HG02798 (cell line): ENCODE measurements around the gene CD2.

Experiments used
- ATAC-seq: cut with Tn5 transposase; IDR thresholded peaks from one replicate; pipeline ENCODE4 v1.9.1; 2021; ENCODE audit warnings: mild to moderate bottlenecking; ENCODE audit not compliant: unreplicated experiment, poor library complexity

CD2 gene

DNA sequence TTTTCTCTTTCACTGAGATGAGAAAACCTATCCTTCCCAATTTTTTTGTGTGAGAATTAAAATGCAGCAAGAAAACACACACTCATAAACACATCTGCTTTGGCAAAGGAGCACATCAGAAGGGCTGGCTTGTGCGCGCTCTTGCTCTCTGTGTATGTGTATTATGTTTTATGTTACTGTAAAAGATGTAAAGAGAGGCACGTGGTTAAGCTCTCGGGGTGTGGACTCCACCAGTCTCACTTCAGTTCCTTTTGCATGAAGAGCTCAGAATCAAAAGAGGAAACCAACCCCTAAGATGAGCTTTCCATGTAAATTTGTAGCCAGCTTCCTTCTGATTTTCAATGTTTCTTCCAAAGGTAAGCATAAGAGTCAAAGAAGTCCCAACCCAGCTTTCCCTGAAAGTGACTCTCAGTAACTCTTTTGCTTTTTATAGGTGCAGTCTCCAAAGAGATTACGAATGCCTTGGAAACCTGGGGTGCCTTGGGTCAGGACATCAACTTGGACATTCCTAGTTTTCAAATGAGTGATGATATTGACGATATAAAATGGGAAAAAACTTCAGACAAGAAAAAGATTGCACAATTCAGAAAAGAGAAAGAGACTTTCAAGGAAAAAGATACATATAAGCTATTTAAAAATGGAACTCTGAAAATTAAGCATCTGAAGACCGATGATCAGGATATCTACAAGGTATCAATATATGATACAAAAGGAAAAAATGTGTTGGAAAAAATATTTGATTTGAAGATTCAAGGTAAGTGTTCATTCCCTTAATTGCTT lies at the start of gene CD2:
CD2 (plus strand) TSS at position 233 of the 780 bp plus-strand sequence; CDS start at position 296, 63 bp downstream.
- ATAC-seq, result no peak

- no peak for ATAC-seq
These were observed 48.1 kb upstream of the CD2 start for GRCh38 chr1:116706123-116706522.

DNA sequence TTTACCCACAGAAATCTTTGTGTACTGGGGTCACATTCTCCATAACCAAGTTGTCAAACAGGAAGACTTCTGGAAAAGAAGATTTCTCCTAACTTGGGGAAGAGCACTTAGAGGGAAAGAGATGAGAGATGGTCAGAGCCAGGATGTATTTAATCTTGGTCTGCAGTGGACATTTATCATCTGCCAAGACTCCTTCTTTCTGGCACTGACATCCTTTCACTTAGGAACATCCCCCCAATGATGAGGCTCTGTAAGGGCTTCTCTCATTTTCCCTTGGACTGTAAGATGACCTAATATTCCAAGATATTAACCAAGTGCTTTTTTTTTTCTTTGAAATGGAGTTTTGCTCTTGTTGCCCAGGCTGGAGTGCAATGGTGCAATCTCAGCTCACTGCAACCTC lies 47.4 kb upstream of the CD2 start:
- no peak for ATAC-seq

- ATAC-seq, result no peak
These were observed 45.9 kb upstream of the CD2 start for GRCh38 chr1:116708255-116708900.

GRCh38 chr1:116709666-116710167 lies 44.5 kb upstream of the CD2 start:
- ATAC-seq, result no peak

DNA sequence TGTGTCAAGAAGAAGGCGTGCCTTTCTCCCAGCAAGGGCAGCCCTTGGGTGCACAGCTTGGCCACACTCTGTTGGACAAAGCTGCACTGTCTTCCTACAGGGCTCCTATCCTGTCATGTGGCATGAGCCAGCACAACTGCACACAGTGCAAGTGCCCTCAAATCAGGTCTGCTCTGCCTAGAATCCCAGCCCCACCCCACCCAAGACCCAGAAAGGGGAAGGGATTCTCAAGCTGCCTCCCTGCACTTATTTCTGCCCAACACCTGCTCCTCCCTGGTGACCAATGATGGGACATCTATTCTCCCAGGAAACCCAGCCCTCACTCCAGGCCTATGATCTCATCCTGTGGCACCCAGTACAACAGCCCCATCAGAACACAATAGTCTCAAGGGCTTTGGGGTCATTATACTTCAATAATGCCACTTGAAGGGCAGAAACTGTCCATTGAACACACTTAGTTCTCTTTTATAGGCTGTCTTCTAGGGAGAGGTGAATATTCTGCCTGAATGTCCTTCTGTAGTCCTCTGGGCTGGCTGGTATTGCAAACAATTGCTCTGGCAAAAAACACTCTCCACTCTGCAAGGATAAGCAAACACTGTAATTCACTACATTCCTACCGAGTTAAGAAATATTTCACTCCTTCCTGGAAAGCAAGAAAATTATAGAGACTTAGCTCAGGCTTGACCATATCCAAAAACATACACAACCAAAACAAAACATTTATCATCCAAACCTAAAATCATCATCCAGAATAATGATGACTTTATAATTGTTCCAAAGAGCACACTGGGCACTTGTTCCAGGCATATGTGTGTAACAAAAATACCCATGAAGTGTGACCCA lies 43.6 kb upstream of the CD2 start:
- no peak for ATAC-seq

DNA sequence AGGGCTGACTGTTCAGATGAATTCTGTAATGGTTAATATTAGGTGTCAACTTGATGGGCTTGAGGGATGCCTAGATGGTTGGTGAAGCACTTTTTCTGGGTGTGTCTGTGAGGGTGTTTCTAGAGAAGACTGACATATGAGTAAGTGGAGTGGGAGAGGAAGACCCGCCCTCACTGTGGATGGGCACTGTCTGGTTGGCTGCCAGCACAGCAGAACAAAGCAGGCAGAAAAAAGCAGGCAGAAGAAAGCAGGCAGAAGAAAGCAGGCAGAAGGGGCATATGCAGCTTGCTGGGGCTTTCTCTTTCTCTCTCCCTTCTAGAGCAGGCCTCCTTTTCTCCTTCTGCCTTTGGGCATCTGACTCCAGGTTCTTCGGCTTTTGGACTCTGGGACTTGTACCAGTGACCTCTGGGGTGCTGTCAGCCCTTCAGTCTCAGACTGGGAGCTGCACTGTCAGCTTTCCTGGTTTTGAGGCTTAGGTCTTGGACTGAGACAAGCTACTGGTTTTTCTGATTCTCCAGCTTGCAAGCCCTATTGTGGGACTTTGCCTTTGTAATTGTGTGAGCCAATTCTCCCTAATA lies 42.9 kb upstream of the CD2 start:
- ATAC-seq, result no peak

DNA sequence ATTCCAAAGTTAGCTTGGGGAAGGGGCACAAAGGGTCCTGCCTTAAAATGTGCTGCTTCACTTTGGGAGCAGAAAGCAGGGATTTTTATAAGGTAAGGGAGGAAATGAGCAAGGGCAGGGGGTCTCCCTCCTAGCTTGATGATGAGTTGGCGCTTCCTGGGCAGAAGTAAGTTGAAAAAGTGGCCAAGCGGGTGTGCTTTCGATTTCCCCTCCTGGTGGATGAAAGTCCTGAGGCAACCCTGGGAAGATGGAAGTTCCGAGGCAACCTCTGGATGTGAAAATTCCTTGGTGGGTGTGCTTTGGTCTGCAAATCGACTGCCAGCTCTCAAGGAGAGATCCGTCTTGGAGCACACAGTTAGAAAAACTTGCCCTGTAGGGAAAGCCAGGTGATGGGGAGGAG lies 41.7 kb upstream of the CD2 start:
- ATAC-seq, result no peak

- ATAC-seq, result no peak
These were observed 40.8 kb upstream of the CD2 start for GRCh38 chr1:116713474-116713873.

- ATAC-seq, result no peak
These were observed 37.8 kb upstream of the CD2 start for GRCh38 chr1:116716391-116716790.

- no peak for ATAC-seq
These were observed 36.9 kb upstream of the CD2 start for GRCh38 chr1:116717318-116717717.

DNA sequence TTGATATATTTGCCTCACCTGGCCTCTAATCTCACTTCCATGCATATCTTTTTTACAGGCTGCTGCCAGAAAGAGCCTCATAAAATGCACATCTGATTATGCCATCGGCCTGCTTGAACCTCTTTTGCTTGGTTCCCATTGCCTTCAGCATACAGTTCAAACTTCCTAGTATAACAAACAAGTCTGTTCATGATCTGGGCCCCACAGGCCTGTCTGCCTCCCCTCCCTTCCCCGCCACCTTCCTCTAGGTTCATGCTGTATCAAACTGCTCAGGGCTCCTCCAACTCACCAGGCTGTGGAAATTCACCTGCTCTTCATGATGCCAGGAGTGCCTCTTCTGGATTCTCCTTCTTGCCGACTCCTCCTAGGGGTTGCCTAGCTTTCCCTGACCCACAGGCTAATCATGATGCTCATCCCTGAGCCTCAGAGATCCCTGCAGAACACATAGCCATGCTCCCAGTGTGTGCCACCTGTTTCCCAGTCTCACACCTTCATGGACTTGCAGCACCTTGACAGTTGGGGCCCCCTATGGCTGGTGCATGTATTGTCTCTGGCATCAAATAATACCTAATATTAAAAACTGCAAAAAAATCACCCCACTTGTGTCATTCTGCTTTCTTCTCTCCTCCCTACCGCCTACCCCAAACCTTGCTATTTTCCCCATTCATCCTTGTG lies 33.7 kb upstream of the CD2 start:
- ATAC-seq, result no peak

GRCh38 chr1:116721039-116721405 lies 33.2 kb upstream of the CD2 start:
- ATAC-seq, result no peak

DNA sequence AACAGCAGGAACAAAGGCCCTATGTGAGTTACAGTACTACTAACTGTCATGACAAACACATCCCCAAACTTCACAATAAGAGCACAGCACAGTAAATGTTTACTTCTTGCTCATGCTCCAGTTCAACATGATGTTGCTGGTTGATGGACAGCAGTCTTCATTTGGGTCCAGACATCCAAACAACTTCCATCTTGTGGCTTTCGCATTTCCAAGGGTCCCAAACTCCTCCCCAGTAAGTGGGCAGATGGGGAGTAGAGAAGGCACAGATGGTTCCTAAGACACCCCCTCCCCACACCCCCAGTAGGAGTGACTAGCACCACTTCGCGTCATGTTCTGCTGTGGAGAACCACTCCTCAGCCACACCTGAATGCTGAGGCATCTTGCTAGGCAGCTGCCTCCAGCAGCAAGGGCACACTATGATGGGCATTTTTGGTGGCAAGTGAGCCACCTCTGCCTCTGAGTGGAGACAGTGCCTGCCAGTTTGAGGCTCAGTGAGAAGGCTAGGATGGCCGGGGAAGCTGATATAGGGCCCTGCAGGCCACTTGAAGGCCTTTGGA lies 32.7 kb upstream of the CD2 start:
- ATAC-seq, result no peak

GRCh38 chr1:116722016-116722838 lies 32.0 kb upstream of the CD2 start:
- ATAC-seq, result no peak

DNA sequence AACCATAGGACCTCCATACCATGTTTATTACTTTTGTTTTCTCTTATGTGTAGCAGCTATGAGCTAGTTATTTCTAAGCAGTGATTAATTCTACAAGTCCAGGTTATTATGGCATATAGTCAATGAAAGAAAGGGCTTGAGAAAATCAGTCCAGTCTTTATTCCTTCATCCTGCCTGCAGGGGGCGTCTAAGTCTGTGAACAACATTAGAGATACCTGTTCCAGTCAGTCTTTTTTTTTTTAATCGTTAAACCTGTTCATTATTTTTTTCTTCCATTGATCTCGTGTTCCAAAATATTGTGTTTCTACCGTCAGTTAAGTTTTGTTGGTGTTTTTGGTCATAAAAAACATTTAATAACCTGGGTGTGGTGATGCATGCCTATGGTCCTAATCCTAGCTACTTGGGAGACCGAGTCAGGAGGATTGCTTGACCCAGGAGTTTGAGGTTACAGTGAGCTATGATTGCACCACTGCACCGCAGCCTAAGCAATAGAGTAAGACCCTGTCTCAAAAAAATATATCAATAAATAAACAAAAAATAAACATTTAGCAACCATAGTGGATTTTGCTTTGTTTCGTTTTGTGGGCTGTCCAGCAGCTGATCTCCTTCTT lies 29.4 kb upstream of the CD2 start:
- peak; percentile 36 for ATAC-seq

- ATAC-seq, result no peak
These were observed 28.4 kb upstream of the CD2 start for GRCh38 chr1:116725798-116726197.
